ENCODE measurements around the gene TLX3.

The TLX3 gene

DNA sequence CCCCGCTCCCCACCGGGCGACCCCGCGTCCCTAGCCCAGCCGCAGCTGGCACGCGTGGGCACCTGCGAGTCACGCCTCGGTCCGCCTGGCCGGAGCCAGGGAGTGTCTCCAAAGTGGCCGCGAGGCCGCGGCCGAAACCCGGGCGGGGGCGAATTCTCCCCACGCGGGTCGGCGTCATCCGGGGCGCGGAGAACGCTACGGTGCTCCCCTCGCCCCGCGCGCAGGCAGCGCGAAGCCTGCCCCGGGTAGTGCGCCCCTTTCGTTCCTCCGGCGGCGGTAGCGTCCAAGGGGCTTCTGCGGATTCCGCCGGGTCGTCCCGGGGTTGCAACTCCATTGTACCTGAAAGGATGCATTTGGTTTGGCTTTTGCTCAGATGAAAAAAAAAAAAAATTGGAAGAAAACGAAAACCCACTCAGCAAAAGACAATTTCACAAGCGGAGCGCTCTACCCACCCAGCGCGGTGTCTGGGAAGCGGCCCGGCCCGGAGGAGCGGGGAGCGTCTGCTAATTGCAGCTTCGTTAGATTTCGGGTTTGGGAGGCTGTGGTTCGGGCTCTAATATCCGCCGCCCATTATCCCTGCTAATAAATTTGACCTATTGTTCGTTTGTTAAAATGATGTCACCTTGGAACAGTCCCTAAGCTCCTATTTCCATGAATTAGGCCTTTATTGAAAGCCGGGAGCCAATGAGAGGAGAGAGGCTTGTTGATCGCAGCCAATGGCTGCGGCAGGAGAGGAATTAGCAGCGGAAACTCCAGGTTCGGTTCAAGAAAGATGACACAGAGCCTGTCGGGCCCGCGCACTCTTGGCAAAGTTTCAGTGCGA is at the start of gene TLX3:
TLX3 (plus strand) TSS at position 796 of the 823 bp plus-strand sequence. CDS start 118 bp downstream, outside the sequence.
- no peak within 1 kb of the TSS for H3K4me3 ChIP-seq (ENCODE audit: low read depth, low read length)

DNA sequence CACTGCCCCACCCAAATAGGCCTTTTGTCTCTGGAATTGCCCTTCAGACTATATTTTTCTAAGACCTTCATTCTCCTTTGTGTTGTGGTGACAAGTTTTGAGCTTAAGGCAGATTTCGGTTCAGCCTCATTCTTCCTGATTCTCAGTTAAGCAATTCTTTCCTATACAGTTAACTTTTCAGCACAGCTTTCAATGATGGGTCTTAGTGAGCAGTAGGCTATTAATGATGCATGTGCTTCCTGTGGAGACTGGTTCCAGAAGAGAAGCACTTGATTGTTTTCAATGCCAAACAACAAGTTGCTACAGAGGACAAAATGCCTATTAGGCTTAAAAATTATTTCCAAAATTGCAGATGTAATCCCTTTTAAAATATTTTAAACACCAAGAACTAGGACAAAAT is 47.7 kb upstream of the TLX3 start:
- H3K4me3 ChIP-seq (ENCODE audit: low read depth, low read length): no peak overlapping the region
- DNase-seq (ENCODE audit: low read depth): no peak
- TF ChIP-seq, protein P1, sequence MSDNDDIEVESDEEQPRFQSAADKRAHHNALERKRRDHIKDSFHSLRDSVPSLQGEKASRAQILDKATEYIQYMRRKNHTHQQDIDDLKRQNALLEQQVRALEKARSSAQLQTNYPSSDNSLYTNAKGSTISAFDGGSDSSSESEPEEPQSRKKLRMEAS (IDR thresholded peaks at IDR 0.05; ENCODE audit: low read depth, low read length): no peak
- TF ChIP-seq, protein P2, sequence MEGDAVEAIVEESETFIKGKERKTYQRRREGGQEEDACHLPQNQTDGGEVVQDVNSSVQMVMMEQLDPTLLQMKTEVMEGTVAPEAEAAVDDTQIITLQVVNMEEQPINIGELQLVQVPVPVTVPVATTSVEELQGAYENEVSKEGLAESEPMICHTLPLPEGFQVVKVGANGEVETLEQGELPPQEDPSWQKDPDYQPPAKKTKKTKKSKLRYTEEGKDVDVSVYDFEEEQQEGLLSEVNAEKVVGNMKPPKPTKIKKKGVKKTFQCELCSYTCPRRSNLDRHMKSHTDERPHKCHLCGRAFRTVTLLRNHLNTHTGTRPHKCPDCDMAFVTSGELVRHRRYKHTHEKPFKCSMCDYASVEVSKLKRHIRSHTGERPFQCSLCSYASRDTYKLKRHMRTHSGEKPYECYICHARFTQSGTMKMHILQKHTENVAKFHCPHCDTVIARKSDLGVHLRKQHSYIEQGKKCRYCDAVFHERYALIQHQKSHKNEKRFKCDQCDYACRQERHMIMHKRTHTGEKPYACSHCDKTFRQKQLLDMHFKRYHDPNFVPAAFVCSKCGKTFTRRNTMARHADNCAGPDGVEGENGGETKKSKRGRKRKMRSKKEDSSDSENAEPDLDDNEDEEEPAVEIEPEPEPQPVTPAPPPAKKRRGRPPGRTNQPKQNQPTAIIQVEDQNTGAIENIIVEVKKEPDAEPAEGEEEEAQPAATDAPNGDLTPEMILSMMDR (IDR thresholded peaks at IDR 0.05; ENCODE audit: low read depth, low read length): no peak
- no peak for TF ChIP-seq MYC (IDR thresholded peaks at IDR 0.05; ENCODE audit: low read depth, low read length)
- no peak for TF ChIP-seq POLR2A (IDR thresholded peaks at IDR 0.05; ENCODE audit: extremely low read depth, insufficient read length)

More for the DNA sequence above, at the start of gene TLX3:
- TF ChIP-seq POLR2A (IDR thresholded peaks at IDR 0.05; ENCODE audit: extremely low read depth, insufficient read length) (no peak), MYC (IDR thresholded peaks at IDR 0.05; ENCODE audit: low read depth, low read length) (no peak)
- TF ChIP-seq, protein P2 (IDR thresholded peaks at IDR 0.05; ENCODE audit: low read depth, low read length): no peak
- TF ChIP-seq, protein P1 (IDR thresholded peaks at IDR 0.05; ENCODE audit: low read depth, low read length): no peak
- no peak for DNase-seq (ENCODE audit: low read depth)

DNA sequence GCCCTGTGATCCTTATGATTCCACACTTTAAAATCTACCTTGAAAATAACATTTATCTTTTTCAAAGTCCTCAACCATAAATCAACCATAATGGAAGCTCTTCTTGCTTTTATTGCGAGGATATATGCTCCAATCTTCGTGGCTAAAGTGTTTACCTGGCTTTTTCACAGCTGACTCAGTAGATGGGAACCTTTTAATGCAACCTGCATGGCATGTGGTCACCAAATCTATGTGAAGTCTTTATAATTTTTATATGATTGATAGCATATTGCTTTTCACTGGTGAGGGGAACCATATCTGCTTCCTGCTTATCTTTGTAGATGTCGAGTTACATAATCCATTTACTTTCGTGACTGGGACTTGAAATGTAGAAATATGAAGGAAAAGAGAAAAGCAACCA is 47.1 kb upstream of the TLX3 start:
- TF ChIP-seq, protein P2 (IDR thresholded peaks at IDR 0.05; ENCODE audit: low read depth, low read length): no peak
- TF ChIP-seq POLR2A (IDR thresholded peaks at IDR 0.05; ENCODE audit: extremely low read depth, insufficient read length): no peak
- TF ChIP-seq MYC (IDR thresholded peaks at IDR 0.05; ENCODE audit: low read depth, low read length): no peak
- TF ChIP-seq, protein P1 (IDR thresholded peaks at IDR 0.05; ENCODE audit: low read depth, low read length): no peak
- no peak for DNase-seq (ENCODE audit: low read depth)
- H3K4me3 ChIP-seq (ENCODE audit: low read depth, low read length): no peak overlapping the region

DNA sequence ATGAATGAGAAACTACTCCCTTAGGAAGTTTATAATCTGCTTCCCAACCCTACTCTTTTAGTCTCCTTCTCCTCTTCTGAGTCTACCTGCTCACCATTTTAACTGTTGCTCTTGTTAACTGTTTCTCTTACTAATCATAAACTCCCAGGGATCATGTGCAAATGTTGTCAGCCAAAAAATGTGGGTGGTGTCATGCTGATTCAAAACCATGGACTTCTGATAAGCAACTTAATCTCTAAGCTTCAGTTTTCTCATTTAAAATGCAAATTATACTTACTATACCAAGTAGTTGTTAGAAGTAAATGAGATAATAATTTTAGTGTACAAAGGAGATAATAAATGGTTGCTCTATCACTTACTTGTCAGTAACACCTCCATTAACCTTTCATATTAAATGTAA is 45.9 kb upstream of the TLX3 start:
- TF ChIP-seq, protein P1 (IDR thresholded peaks at IDR 0.05; ENCODE audit: low read depth, low read length): no peak
- TF ChIP-seq, protein P2 (IDR thresholded peaks at IDR 0.05; ENCODE audit: low read depth, low read length): no peak
- TF ChIP-seq POLR2A (IDR thresholded peaks at IDR 0.05; ENCODE audit: extremely low read depth, insufficient read length) (no peak), MYC (IDR thresholded peaks at IDR 0.05; ENCODE audit: low read depth, low read length) (no peak)
- DNase-seq (ENCODE audit: low read depth): no peak
- no peak overlapping the region for H3K4me3 ChIP-seq (ENCODE audit: low read depth, low read length)

DNA sequence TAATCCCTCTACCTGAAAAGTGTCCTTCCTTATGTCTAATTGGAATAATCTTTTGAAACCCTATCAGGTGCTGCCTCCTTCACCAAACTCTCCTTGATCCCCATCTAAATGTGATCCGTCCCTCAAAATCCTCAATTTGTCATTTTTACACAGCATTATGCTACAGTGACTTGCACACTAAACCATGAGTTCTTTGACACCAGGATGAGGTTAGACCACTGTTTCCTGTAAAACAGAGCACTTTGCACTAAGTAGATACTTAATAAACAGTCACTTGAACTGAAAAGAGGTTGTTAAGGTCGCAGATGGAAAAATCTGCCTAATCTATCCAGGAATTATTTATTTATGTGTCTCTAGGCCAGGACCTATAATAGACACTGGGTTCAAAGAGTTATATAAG is 44.2 kb upstream of the TLX3 start:
- no peak for DNase-seq (ENCODE audit: low read depth)
- TF ChIP-seq, protein P2 (IDR thresholded peaks at IDR 0.05; ENCODE audit: low read depth, low read length): no peak
- TF ChIP-seq, protein P1 (IDR thresholded peaks at IDR 0.05; ENCODE audit: low read depth, low read length): no peak
- TF ChIP-seq MYC (IDR thresholded peaks at IDR 0.05; ENCODE audit: low read depth, low read length) (no peak), POLR2A (IDR thresholded peaks at IDR 0.05; ENCODE audit: extremely low read depth, insufficient read length) (no peak)
- H3K4me3 ChIP-seq (ENCODE audit: low read depth, low read length): no peak overlapping the region
